ENCODE measurements around the gene GPR18. TPM values are rescaled to one million over a fixed set of nuclear protein-coding genes. Genes with fewer than 3 reads are reported as not detected.
A peak's percentile ranks its signal among the peaks of the same experiment; 100 is the strongest.

The GPR18 gene
- total and polyA plus RNA-seq, 9 of the 15 experiments (the other 6 are each of a cell fraction or from before 2014, with no cell fraction given): 0.75 TPM; not detected in 8

DNA sequence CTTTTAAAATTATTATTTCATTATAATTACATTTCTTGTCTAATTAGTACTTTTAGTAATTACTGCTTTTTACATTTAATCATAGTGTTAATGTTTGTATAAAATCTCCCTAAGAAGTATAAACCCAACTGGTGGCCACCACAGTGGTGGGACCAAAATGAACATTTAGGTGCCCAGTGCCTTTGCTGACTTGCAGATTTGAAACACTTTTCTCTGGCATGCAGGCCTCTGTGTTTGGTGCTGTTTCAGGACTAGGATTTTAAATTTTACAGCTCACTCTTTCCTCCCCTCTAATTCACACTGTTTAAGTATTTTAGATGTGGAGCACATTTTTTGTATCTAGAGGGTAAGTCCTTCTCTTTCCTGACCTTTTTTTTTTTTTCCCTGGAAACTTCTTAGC lies 40.1 kb downstream of the GPR18 start:
- ChIA-PET CTCF (ENCODE audit: low intra/inter-chr PET ratio) (interaction anchor here (0.6 kb wide), 1 partner anchor 46 kb away, joined by 3 read pairs; no protein-coding TSS in a partner anchor), POLR2A (interaction anchor here (0.6 to 1.7 kb wide), 3 partner anchors 17 to 579 kb away, joined by 3 to 4 read pairs (median 3); no protein-coding TSS in a partner anchor)
- no TSS peak for BruUV-seq (replicated peaks)
- no peak overlapping the region for H2AFZ ChIP-seq (ENCODE audit: low read depth, low read length)
- FAIRE-seq (no peak), ATAC-seq (no peak), DNase-seq (ENCODE audit: extremely low read depth in 1 of 4, low spot score in 3 of 4) (no peak)
- H3K9ac ChIP-seq (ENCODE audit: insufficient read depth in 1 of 2, low read depth in 2 of 2, low read length in 2 of 2): no peak overlapping the region
- no peaks in the 10 kb centered on the region for H3K9me3 ChIP-seq (replicated peaks; ENCODE audit: control insufficient read depth, insufficient read depth, low read depth, low read length)
- in situ Hi-C loops (cut with MboI): no loop called here
- H3K4me2 ChIP-seq (ENCODE audit: insufficient read depth, low read length): no peak overlapping the region
- H3K27ac ChIP-seq (ENCODE audit: extremely low read depth, low read depth, low read length): no peak overlapping the region
- intact Hi-C loops (cut with micrococcal nuclease): no loop called here
- no peaks in the 10 kb centered on the region for H3K27me3 ChIP-seq (ENCODE audit: control insufficient read depth in 2 of 2, insufficient read depth in 2 of 2, low read length in 2 of 2)
- H3K4me3 ChIP-seq: no peak overlapping the region
- peaks cover 95% of the 10 kb centered on the region for H3K79me2 ChIP-seq (ENCODE audit: control insufficient read depth, insufficient read depth, low read length)
- 0 out of 2 replicates have a peak, but pooled peaks cover 11% of the 10 kb centered on the region for H4K20me1 ChIP-seq (replicated peaks; ENCODE audit: control insufficient read depth, insufficient read depth, low read length)
- peaks cover 17% of the 10 kb centered on the region; the same call in 1 of the 3 replicates for H3K36me3 ChIP-seq (ENCODE audit: control insufficient read depth, insufficient read depth, low read length)
- H3K4me1 ChIP-seq (replicated peaks in 1 of 2; ENCODE audit: control insufficient read depth in 2 of 2, insufficient read depth in 2 of 2, low read length in 2 of 2): peaks cover 8 to 9% of the 10 kb centered on the region in 2 experiments; a peak in 3 of 5 replicates
- H3K9me1 ChIP-seq (ENCODE audit: control insufficient read depth, insufficient read depth, low read length): no peaks in the 10 kb centered on the region
- TF ChIP-seq MAFG (tag; conservative IDR thresholded peaks at IDR 0.05): 0 out of 2 replicates have a peak, but pooled peaks have one; percentile 14
- TF ChIP-seq, protein P1, sequence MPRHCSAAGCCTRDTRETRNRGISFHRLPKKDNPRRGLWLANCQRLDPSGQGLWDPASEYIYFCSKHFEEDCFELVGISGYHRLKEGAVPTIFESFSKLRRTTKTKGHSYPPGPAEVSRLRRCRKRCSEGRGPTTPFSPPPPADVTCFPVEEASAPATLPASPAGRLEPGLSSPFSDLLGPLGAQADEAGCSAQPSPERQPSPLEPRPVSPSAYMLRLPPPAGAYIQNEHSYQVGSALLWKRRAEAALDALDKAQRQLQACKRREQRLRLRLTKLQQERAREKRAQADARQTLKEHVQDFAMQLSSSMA (CRISPR knock-in tag; IDR thresholded peaks at IDR 0.05): no peak
- TF ChIP-seq, protein P2, sequence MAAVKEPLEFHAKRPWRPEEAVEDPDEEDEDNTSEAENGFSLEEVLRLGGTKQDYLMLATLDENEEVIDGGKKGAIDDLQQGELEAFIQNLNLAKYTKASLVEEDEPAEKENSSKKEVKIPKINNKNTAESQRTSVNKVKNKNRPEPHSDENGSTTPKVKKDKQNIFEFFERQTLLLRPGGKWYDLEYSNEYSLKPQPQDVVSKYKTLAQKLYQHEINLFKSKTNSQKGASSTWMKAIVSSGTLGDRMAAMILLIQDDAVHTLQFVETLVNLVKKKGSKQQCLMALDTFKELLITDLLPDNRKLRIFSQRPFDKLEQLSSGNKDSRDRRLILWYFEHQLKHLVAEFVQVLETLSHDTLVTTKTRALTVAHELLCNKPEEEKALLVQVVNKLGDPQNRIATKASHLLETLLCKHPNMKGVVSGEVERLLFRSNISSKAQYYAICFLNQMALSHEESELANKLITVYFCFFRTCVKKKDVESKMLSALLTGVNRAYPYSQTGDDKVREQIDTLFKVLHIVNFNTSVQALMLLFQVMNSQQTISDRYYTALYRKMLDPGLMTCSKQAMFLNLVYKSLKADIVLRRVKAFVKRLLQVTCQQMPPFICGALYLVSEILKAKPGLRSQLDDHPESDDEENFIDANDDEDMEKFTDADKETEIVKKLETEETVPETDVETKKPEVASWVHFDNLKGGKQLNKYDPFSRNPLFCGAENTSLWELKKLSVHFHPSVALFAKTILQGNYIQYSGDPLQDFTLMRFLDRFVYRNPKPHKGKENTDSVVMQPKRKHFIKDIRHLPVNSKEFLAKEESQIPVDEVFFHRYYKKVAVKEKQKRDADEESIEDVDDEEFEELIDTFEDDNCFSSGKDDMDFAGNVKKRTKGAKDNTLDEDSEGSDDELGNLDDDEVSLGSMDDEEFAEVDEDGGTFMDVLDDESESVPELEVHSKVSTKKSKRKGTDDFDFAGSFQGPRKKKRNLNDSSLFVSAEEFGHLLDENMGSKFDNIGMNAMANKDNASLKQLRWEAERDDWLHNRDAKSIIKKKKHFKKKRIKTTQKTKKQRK (IDR thresholded peaks at IDR 0.05; ENCODE audit: borderline replicate concordance, low read depth, low read length): no peak
- TF ChIP-seq MYBL2 (IDR thresholded peaks at IDR 0.05; ENCODE audit: low read depth): no peak
- TF ChIP-seq MYBL2 (CRISPR knock-in tag; IDR thresholded peaks at IDR 0.05; ENCODE audit: borderline replicate concordance): no peak
- no peak for TF ChIP-seq OTX1 (CRISPR knock-in tag; IDR thresholded peaks at IDR 0.05)
- no peak for TF ChIP-seq ZNF764 (CRISPR knock-in tag; IDR thresholded peaks at IDR 0.05; ENCODE audit: low read depth)
- TF ChIP-seq, protein P3, sequence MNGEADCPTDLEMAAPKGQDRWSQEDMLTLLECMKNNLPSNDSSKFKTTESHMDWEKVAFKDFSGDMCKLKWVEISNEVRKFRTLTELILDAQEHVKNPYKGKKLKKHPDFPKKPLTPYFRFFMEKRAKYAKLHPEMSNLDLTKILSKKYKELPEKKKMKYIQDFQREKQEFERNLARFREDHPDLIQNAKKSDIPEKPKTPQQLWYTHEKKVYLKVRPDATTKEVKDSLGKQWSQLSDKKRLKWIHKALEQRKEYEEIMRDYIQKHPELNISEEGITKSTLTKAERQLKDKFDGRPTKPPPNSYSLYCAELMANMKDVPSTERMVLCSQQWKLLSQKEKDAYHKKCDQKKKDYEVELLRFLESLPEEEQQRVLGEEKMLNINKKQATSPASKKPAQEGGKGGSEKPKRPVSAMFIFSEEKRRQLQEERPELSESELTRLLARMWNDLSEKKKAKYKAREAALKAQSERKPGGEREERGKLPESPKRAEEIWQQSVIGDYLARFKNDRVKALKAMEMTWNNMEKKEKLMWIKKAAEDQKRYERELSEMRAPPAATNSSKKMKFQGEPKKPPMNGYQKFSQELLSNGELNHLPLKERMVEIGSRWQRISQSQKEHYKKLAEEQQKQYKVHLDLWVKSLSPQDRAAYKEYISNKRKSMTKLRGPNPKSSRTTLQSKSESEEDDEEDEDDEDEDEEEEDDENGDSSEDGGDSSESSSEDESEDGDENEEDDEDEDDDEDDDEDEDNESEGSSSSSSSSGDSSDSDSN (IDR thresholded peaks at IDR 0.05; ENCODE audit: borderline replicate concordance in 1 of 2, low read depth in 2 of 2, low read length in 2 of 2): no peak
- TF ChIP-seq, protein P4, sequence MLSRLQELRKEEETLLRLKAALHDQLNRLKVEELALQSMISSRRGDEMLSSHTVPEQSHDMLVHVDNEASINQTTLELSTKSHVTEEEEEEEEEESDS (CRISPR knock-in tag; IDR thresholded peaks at IDR 0.05): no peak
- TF ChIP-seq, protein P5, sequence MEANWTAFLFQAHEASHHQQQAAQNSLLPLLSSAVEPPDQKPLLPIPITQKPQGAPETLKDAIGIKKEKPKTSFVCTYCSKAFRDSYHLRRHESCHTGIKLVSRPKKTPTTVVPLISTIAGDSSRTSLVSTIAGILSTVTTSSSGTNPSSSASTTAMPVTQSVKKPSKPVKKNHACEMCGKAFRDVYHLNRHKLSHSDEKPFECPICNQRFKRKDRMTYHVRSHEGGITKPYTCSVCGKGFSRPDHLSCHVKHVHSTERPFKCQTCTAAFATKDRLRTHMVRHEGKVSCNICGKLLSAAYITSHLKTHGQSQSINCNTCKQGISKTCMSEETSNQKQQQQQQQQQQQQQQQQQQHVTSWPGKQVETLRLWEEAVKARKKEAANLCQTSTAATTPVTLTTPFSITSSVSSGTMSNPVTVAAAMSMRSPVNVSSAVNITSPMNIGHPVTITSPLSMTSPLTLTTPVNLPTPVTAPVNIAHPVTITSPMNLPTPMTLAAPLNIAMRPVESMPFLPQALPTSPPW (CRISPR knock-in tag; IDR thresholded peaks at IDR 0.05): no peak
- no peak for TF ChIP-seq TSC22D4 (tag; IDR thresholded peaks at IDR 0.05)
- no peak for TF ChIP-seq SMC3 (conservative IDR thresholded peaks at IDR 0.05; ENCODE audit: insufficient read depth, low read depth, low read length)
- TF ChIP-seq EZH2 (IDR thresholded peaks at IDR 0.05; ENCODE audit: borderline replicate concordance, low read depth, low read length): no peak
- no peak for TF ChIP-seq PTRF (tag; IDR thresholded peaks at IDR 0.05)
- TF ChIP-seq C11orf30 (IDR thresholded peaks at IDR 0.05; ENCODE audit: low read depth): peak; percentile 54
